Measurements from ENCODE around the gene HINFP. TPM values are rescaled to one million over a fixed set of nuclear protein-coding genes. Genes with fewer than 3 reads are reported as not detected.
"Not testable (repeated sequence)": the region's sequence is repeated elsewhere in the genome, so short reads cannot be mapped to it uniquely, and the experiment has no call there.

HINFP gene
- total RNA-seq, 1 experiment from 2014 or later = 23.4 TPM

DNA sequence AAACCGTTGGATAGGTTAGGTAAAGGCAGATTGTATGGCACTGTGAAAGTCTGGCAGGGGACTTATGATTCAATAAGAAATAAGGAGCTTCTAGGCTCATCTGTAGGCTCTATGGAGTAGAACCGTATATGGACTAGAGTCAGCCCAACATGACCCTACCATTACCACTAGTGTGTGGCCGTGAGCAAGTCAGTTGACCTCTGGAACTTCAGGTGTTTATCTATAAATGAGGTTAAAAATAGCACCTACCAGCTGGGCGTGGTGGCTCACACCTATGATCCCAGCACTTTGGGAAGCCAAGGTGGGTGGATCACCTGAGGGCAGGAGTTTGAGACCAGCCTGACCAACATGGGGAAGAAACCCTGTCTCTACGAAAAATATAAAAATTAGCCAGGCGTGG lies 4.4 kb downstream of the HINFP start:
- CTCF ChIA-PET = interaction anchor here (0.7 to 1.9 kb wide), 3 partner anchors 43 to 210 kb away, joined by 3 to 10 read pairs (median 4); no protein-coding TSS in a partner anchor

DNA sequence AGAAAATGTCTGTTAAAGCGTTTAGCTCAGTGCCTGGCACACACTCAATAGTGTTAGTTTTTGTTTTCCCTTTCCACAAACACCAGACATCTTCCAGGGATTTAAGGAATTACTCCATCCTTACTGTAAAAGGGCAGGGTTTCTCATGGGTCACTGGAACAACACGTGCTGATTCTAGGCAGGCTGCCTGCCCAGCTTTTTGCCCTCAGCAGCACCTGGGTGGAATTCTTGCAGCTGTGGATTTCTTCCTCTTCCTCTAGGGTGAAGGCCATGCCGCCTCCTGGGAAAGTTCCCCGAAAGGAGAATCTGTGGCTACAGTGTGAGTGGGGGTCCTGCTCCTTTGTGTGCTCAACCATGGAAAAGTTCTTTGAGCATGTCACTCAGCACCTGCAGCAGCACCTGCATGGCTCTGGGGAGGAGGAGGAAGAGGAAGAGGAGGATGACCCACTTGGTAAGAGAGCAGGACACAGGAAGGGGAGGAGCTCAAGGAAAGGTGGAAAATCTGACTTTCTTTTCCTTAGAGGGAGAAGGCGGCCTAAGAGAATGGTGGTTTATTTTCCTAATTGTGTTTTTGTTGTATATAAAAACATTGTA lies 5.4 kb downstream of the HINFP start:
- Mint-ChIP-seq H3K27ac (ENCODE audit: low read depth, unreplicated experiment) (no peak overlapping the region), H3K4me1 (ENCODE audit: insufficient read depth, unreplicated experiment) (peaks cover 22% of the 10 kb centered on the region), H3K27me3 (ENCODE audit: insufficient read depth, unreplicated experiment) (no peaks in the 10 kb centered on the region), H3K9me3 (ENCODE audit: unreplicated experiment) (no peaks in the 10 kb centered on the region), H3K4me3 (ENCODE audit: unreplicated experiment) (no peak overlapping the region), H3K36me3 (ENCODE audit: insufficient read depth, unreplicated experiment) (peaks cover 73% of the 10 kb centered on the region)
- DNase-seq (ENCODE audit: unreplicated experiment) = no peak
- ChIA-PET POLR2A (interaction anchor here (0.6 to 2.0 kb wide), 8 partner anchors 8 to 96 kb away, joined by 3 to 8 read pairs (median 3); partner anchors contain the start of genes DPAGT1, SLC37A4 and VPS11), CTCF (interaction anchor here (0.8 to 1.9 kb wide), 4 partner anchors 19 to 197 kb away, joined by 3 to 10 read pairs (median 4); no protein-coding TSS in a partner anchor)
- BruUV-seq (replicated peaks) = no TSS peak
- TF ChIP-seq, protein P1, sequence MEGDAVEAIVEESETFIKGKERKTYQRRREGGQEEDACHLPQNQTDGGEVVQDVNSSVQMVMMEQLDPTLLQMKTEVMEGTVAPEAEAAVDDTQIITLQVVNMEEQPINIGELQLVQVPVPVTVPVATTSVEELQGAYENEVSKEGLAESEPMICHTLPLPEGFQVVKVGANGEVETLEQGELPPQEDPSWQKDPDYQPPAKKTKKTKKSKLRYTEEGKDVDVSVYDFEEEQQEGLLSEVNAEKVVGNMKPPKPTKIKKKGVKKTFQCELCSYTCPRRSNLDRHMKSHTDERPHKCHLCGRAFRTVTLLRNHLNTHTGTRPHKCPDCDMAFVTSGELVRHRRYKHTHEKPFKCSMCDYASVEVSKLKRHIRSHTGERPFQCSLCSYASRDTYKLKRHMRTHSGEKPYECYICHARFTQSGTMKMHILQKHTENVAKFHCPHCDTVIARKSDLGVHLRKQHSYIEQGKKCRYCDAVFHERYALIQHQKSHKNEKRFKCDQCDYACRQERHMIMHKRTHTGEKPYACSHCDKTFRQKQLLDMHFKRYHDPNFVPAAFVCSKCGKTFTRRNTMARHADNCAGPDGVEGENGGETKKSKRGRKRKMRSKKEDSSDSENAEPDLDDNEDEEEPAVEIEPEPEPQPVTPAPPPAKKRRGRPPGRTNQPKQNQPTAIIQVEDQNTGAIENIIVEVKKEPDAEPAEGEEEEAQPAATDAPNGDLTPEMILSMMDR (IDR thresholded peaks at IDR 0.05; ENCODE audit: unreplicated experiment) = no peak
- intact Hi-C loops (cut with micrococcal nuclease) = no loop called here

More for the DNA sequence above, 4.4 kb downstream of the HINFP start:
- Mint-ChIP-seq H3K27ac (ENCODE audit: low read depth, unreplicated experiment) (no peak overlapping the region), H3K9me3 (ENCODE audit: unreplicated experiment) (no peaks in the 10 kb centered on the region), H3K4me3 (ENCODE audit: unreplicated experiment) (no peak overlapping the region), H3K27me3 (ENCODE audit: insufficient read depth, unreplicated experiment) (no peaks in the 10 kb centered on the region), H3K4me1 (ENCODE audit: insufficient read depth, unreplicated experiment) (peaks cover 24% of the 10 kb centered on the region), H3K36me3 (ENCODE audit: insufficient read depth, unreplicated experiment) (peaks cover 65% of the 10 kb centered on the region)
- TF ChIP-seq, protein P1 (IDR thresholded peaks at IDR 0.05; ENCODE audit: unreplicated experiment) = no peak
- intact Hi-C loops (cut with micrococcal nuclease) = no loop called here
- POLR2A ChIA-PET = interaction anchor here (0.7 to 2.0 kb wide), 5 partner anchors 9 to 58 kb away, joined by 3 to 8 read pairs (median 4); partner anchors contain the start of genes DPAGT1 and VPS11
- no peak for DNase-seq (ENCODE audit: unreplicated experiment)
- no TSS peak for BruUV-seq (replicated peaks)

DNA sequence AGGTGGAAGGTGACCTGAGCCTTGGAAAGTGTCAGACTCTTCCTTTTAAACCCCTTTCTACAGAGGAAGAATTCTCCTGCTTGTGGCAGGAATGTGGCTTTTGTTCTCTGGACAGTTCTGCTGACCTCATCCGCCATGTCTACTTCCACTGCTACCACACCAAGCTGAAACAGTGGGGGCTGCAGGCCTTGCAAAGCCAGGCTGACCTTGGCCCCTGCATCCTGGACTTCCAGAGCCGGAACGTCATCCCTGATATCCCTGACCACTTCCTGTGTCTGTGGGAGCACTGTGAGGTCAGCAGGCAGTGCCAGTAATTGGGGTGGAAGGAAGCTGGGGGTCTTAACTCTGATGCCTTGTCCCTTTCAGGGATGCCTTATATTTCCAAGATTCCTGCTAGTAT lies 9.3 kb downstream of the HINFP start:
- POLR2A ChIA-PET = no interaction called here
- no peak overlapping the region for H3K27ac Mint-ChIP-seq (ENCODE audit: low read depth, unreplicated experiment)
- DNase-seq (ENCODE audit: unreplicated experiment) = no peak
- H3K36me3 Mint-ChIP-seq (ENCODE audit: insufficient read depth, unreplicated experiment) = peaks cover 79% of the 10 kb centered on the region
- no peaks in the 10 kb centered on the region for H3K9me3 Mint-ChIP-seq (ENCODE audit: unreplicated experiment)
- CTCF ChIA-PET = interaction anchor here (0.5 kb wide), 1 partner anchor 14 kb away, joined by 3 read pairs; no protein-coding TSS in a partner anchor
- H3K27me3 Mint-ChIP-seq (ENCODE audit: insufficient read depth, unreplicated experiment) = no peaks in the 10 kb centered on the region
- no peak overlapping the region for H3K4me3 Mint-ChIP-seq (ENCODE audit: unreplicated experiment)
- intact Hi-C loops (cut with micrococcal nuclease) = no loop called here
- no TSS peak for BruUV-seq (replicated peaks)
- H3K4me1 Mint-ChIP-seq (ENCODE audit: insufficient read depth, unreplicated experiment) = peaks cover 7% of the 10 kb centered on the region
- TF ChIP-seq, protein P1 (IDR thresholded peaks at IDR 0.05; ENCODE audit: unreplicated experiment) = no peak

DNA sequence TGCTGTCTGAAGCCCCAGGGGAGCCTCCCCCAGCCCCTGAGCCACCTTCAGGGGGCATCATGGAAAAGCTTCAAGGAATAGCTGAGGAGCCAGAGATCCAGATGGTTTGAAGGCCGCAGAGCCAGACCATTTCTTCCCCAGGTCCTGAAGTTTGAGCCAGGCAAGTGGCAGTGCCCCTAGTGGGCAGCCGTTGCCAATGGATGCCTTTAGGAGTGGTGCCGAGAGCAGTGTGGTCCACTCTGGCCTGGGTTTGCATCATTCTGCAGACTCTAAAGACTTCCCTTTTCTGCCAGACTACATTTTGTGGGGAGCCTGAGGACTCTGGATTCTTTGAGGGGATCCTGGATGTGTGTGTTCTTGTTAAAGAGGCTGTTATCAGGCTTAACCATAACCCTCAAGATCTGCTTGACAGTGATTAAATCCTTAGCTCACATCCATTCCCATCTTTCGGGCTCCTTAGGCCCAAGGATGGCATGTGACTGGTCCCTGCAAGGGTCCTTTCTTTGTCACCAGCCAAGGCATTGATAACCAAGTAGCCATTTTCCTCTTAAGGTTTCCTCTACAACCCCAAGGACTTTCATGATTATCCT lies 13.1 kb downstream of the HINFP start:
- Mint-ChIP-seq H3K36me3 (ENCODE audit: insufficient read depth, unreplicated experiment) (peaks cover 51% of the 10 kb centered on the region), H3K27ac (ENCODE audit: low read depth, unreplicated experiment) (no peak overlapping the region), H3K27me3 (ENCODE audit: insufficient read depth, unreplicated experiment) (peaks cover 19% of the 10 kb centered on the region), H3K4me1 (ENCODE audit: insufficient read depth, unreplicated experiment) (no peaks in the 10 kb centered on the region), H3K9me3 (ENCODE audit: unreplicated experiment) (no peaks in the 10 kb centered on the region), H3K4me3 (ENCODE audit: unreplicated experiment) (no peak overlapping the region)
- intact Hi-C loops (cut with micrococcal nuclease) = no loop called here
- TF ChIP-seq, protein P1 (IDR thresholded peaks at IDR 0.05; ENCODE audit: unreplicated experiment) = peak; percentile 49
- ChIA-PET POLR2A (interaction anchor here (0.6 to 1.6 kb wide), 5 partner anchors 8 to 175 kb away, joined by 3 to 5 read pairs (median 3); partner anchors contain the start of gene HINFP), CTCF (interaction anchor here (0.5 to 1.3 kb wide), 6 partner anchors 9 to 507 kb away, joined by 3 to 6 read pairs (median 4); no protein-coding TSS in a partner anchor)
- DNase-seq (ENCODE audit: unreplicated experiment) = peak; percentile 18
- BruUV-seq (replicated peaks) = no TSS peak

DNA sequence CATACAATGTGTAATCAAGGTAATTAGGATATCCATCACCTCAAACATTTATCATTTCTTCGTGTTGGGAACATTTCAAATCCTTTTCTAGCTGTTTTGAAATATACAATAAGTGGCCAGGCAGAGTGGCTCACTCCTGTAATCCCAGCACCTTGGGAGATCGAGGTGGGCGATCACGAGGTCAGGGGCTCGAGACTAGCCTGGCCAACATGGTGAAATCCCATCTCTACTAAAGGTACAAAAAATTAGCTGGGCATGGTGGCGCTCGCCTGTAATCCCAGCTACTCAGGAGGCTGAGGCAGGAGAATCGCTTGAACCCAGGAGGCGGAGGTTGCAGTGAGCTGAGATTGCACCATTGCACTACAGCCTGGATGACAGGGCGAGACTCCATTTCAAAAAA lies 17.9 kb downstream of the HINFP start:
- intact Hi-C loops (cut with micrococcal nuclease); H3K4me3 Mint-ChIP-seq (ENCODE audit: unreplicated experiment); H3K36me3 Mint-ChIP-seq (ENCODE audit: insufficient read depth, unreplicated experiment); DNase-seq (ENCODE audit: unreplicated experiment); BruUV-seq (replicated peaks); H3K27ac Mint-ChIP-seq (ENCODE audit: low read depth, unreplicated experiment); H3K4me1 Mint-ChIP-seq (ENCODE audit: insufficient read depth, unreplicated experiment); H3K9me3 Mint-ChIP-seq (ENCODE audit: unreplicated experiment): not testable (repeated sequence)
- H3K27me3 Mint-ChIP-seq (ENCODE audit: insufficient read depth, unreplicated experiment) = peaks cover 19% of the 10 kb centered on the region
- ChIA-PET CTCF (interaction anchor here (0.7 to 1.1 kb wide), 5 partner anchors 24 to 995 kb away, joined by 3 to 4 read pairs (median 3); no protein-coding TSS in a partner anchor), POLR2A (interaction anchor here (1.1 to 2.7 kb wide), 5 partner anchors 10 to 37 kb away, joined by 3 to 7 read pairs (median 4); partner anchors contain the start of gene HINFP)
